ENCODE results near the gene DDX25. TPM values are rescaled to one million over a fixed set of nuclear protein-coding genes. Genes with fewer than 3 reads are reported as not detected.

Gene DDX25
- total RNA-seq, 2 experiments from 2014 or later: not detected

- ATAC-seq (ENCODE audit: poor library complexity) (no peak), DNase-seq (no peak)
- H3K27ac ChIP-seq (ENCODE audit: low read depth in 1 of 2, low read length in 2 of 2): no peak overlapping the region
- CTCF ChIA-PET: no interaction called here
- peaks cover 27% of the 10 kb centered on the region for H3K36me3 ChIP-seq (ENCODE audit: insufficient read depth, low read length)
- H3K4me3 Mint-ChIP-seq: peak overlapping the region; percentile 64
- H3K9me3 ChIP-seq (ENCODE audit: control insufficient read depth in 1 of 2, insufficient read depth in 1 of 2, low read length in 2 of 2): no peaks in the 10 kb centered on the region
- H3K27me3 ChIP-seq (ENCODE audit: control insufficient read depth in 1 of 2, insufficient read depth in 2 of 2, low read length in 2 of 2): no peaks in the 10 kb centered on the region
- H3K27ac Mint-ChIP-seq: peak overlapping the region; percentile 30
- H3K4me1 Mint-ChIP-seq (ENCODE audit: low read depth): peaks cover 59% of the 10 kb centered on the region
- intact Hi-C loops (cut with DNase I, micrococcal nuclease): no loop called here
- H3K4me1 ChIP-seq (ENCODE audit: insufficient read depth, low read length): peaks cover 20% of the 10 kb centered on the region
- no peak for TF ChIP-seq CTCF (IDR thresholded peaks at IDR 0.05)
- POLR2A ChIA-PET: interaction anchor here (1.1 to 1.3 kb wide), 3 partner anchors 8 to 321 kb away, joined by 3 to 4 read pairs (median 3); partner anchors contain the start of genes EI24 and PUS3
- H3K4me3 ChIP-seq (ENCODE audit: low read length): no peak overlapping the region
- H3K9me3 Mint-ChIP-seq: no peaks in the 10 kb centered on the region
- H3K27me3 Mint-ChIP-seq: no peaks in the 10 kb centered on the region
- H3K36me3 Mint-ChIP-seq (ENCODE audit: low read depth): peaks cover 54% of the 10 kb centered on the region
These were observed 13.7 kb upstream of the DDX25 start for GRCh38 chr11:125890447-125891100.

- DNase-seq: no peak
- Mint-ChIP-seq H3K36me3 (ENCODE audit: low read depth) (peaks cover 66% of the 10 kb centered on the region), H3K9me3 (no peaks in the 10 kb centered on the region), H3K4me1 (ENCODE audit: low read depth) (peaks cover 65% of the 10 kb centered on the region), H3K4me3 (no peak overlapping the region), H3K27me3 (no peaks in the 10 kb centered on the region), H3K27ac (no peak overlapping the region)
- ChIA-PET POLR2A (no interaction called here), CTCF (no interaction called here)
- Histone ChIP-seq H3K36me3 (ENCODE audit: insufficient read depth, low read length) (peaks cover 30% of the 10 kb centered on the region), H3K27ac (ENCODE audit: low read depth in 1 of 2, low read length in 2 of 2) (no peak overlapping the region), H3K9me3 (ENCODE audit: control insufficient read depth in 1 of 2, insufficient read depth in 1 of 2, low read length in 2 of 2) (no peaks in the 10 kb centered on the region), H3K4me1 (ENCODE audit: insufficient read depth, low read length) (peaks cover 14% of the 10 kb centered on the region), H3K27me3 (ENCODE audit: control insufficient read depth in 1 of 2, insufficient read depth in 2 of 2, low read length in 2 of 2) (no peaks in the 10 kb centered on the region), H3K4me3 (ENCODE audit: low read length) (no peak overlapping the region)
- no peak for TF ChIP-seq CTCF (IDR thresholded peaks at IDR 0.05)
- no peak for ATAC-seq (ENCODE audit: poor library complexity)
- intact Hi-C loops (cut with DNase I, micrococcal nuclease): no loop called here
These were observed 12.2 kb upstream of the DDX25 start for GRCh38 chr11:125892071-125892470.

- no peaks in the 10 kb centered on the region for H3K27me3 Mint-ChIP-seq
- DNase-seq (no peak), ATAC-seq (ENCODE audit: poor library complexity) (no peak)
- no peaks in the 10 kb centered on the region for H3K27me3 ChIP-seq (ENCODE audit: control insufficient read depth in 1 of 2, insufficient read depth in 2 of 2, low read length in 2 of 2)
- H3K9me3 Mint-ChIP-seq: no peaks in the 10 kb centered on the region
- peaks cover 67% of the 10 kb centered on the region for H3K4me1 Mint-ChIP-seq (ENCODE audit: low read depth)
- H3K4me3 Mint-ChIP-seq: no peak overlapping the region
- H3K36me3 ChIP-seq (ENCODE audit: insufficient read depth, low read length): peaks cover 34% of the 10 kb centered on the region
- intact Hi-C loops (cut with DNase I, micrococcal nuclease): no loop called here
- no peak overlapping the region for H3K27ac ChIP-seq (ENCODE audit: low read depth in 1 of 2, low read length in 2 of 2)
- ChIA-PET POLR2A (no interaction called here), CTCF (interaction anchor here (0.8 kb wide), 1 partner anchor 11 kb away, joined by 3 read pairs; the partner anchor contains the start of genes DDX25 and PUS3)
- peaks cover 10% of the 10 kb centered on the region for H3K4me1 ChIP-seq (ENCODE audit: insufficient read depth, low read length)
- TF ChIP-seq CTCF (IDR thresholded peaks at IDR 0.05): no peak
- H3K4me3 ChIP-seq (ENCODE audit: low read length): no peak overlapping the region
- H3K9me3 ChIP-seq (ENCODE audit: control insufficient read depth in 1 of 2, insufficient read depth in 1 of 2, low read length in 2 of 2): no peaks in the 10 kb centered on the region
- H3K36me3 Mint-ChIP-seq (ENCODE audit: low read depth): peaks cover 65% of the 10 kb centered on the region
- H3K27ac Mint-ChIP-seq: no peak overlapping the region
These were observed 11.3 kb upstream of the DDX25 start for GRCh38 chr11:125892994-125893393.

All from CD4-positive, alpha-beta T cell (primary cell).